CD4-positive, alpha-beta T cell (primary cell): ENCODE results near the gene SLC7A4. TPM values are rescaled to one million over a fixed set of nuclear protein-coding genes. Genes with fewer than 3 reads are reported as not detected.

Experiments used
- ATAC-seq: fragments of 200-7000 bp; cut with Tn5 transposase; one replicate; pipeline ENCODE4 v1.10.0; 2022; ENCODE audit warnings: mild to moderate bottlenecking; ENCODE audit not compliant: poor library complexity
- CTCF ChIA-PET: fragments of 350-600 bp; sonication (Branson Sonifier 250); formaldehyde crosslinking; loops from one replicate; lab custom pipeline; 2021; ENCODE audit warnings: antibody characterized with exemption, inconsistent platforms; lab: Charles Lee
- POLR2A ChIA-PET: fragments of 350-600 bp; sonication (Branson Sonifier 250); formaldehyde crosslinking; loops from one replicate; lab custom pipeline; 2021; ENCODE audit warnings: antibody characterized with exemption, inconsistent platforms; lab: Charles Lee
- DNase-seq, 14 experiments: peaks; one replicate each; pipeline ENCODE4 v3.0.0-alpha.2; 2013 to 2020; ENCODE audit warnings: mixed read lengths in 2 of 14
- H3K27ac ChIP-seq, 2 donors: one replicate each; pipeline versions ENCODE4 v1.5.1 to v1.7.0; 2013; ENCODE audit warnings: low read length in 2 of 2, low read depth in 1 of 2, mild to moderate bottlenecking in 1 of 2
- H3K27me3 ChIP-seq, 2 experiments: 1 replicate in 1 of 2; 2 replicates in 1 of 2; pipeline versions ENCODE4 v1.6.1 to v1.7.0; 2013; ENCODE audit warnings: low read length in 2 of 2, control low read depth in 1 of 2, mild to moderate bottlenecking in 1 of 2, moderate library complexity in 1 of 2; ENCODE audit not compliant: insufficient read depth in 2 of 2, control insufficient read depth in 1 of 2
- H3K36me3 ChIP-seq: one replicate; pipeline ENCODE4 v1.6.1; 2013; ENCODE audit warnings: low read length, control low read depth; ENCODE audit not compliant: insufficient read depth
- H3K4me1 ChIP-seq: one replicate; pipeline ENCODE4 v1.6.1; 2013; ENCODE audit warnings: low read length, control low read depth; ENCODE audit not compliant: insufficient read depth
- H3K4me3 ChIP-seq: one replicate; pipeline ENCODE4 v1.5.1; 2013; ENCODE audit warnings: mild to moderate bottlenecking, low read length, moderate library complexity
- H3K9me3 ChIP-seq, 2 experiments: 1 replicate in 1 of 2; 2 replicates in 1 of 2; pipeline versions ENCODE4 v1.6.1 to v1.7.0; 2013; ENCODE audit warnings: low read length in 2 of 2, mild to moderate bottlenecking in 2 of 2, control low read depth in 1 of 2, moderate library complexity in 1 of 2; ENCODE audit not compliant: control insufficient read depth in 1 of 2, insufficient read depth in 1 of 2
- H3K27ac Mint-ChIP-seq: one replicate; pipeline ENCODE4 v1.8.0; 2020; ENCODE audit warnings: mixed read lengths
- H3K27me3 Mint-ChIP-seq: one replicate; pipeline ENCODE4 v1.8.0; 2021; ENCODE audit warnings: mixed read lengths
- H3K36me3 Mint-ChIP-seq: one replicate; pipeline ENCODE4 v1.8.0; 2021; ENCODE audit warnings: low read depth, mixed read lengths
- H3K4me1 Mint-ChIP-seq: one replicate; pipeline ENCODE4 v1.8.0; 2021; ENCODE audit warnings: low read depth, mixed read lengths
- H3K4me3 Mint-ChIP-seq: one replicate; pipeline ENCODE4 v1.8.0; 2020; ENCODE audit warnings: mild to moderate bottlenecking, mixed read lengths
- H3K9me3 Mint-ChIP-seq: one replicate; pipeline ENCODE4 v1.8.0; 2020; ENCODE audit warnings: mixed read lengths
- CTCF ChIP-seq: fragments of 200-600 bp; IDR thresholded peaks from one replicate; pipeline ENCODE4 v1.8.0; 2022; ENCODE audit warnings: antibody characterized with exemption, mild to moderate bottlenecking
- intact Hi-C, 2 experiments: fragments of 100-400 bp; cut with DNase I in 1 of 2; cut with micrococcal nuclease in 1 of 2; formaldehyde crosslinking; loops; one replicate each; pipeline versions ENCODE4 v1.15.1 to v1.9.0; 2023 to 2025; cut with DNase I, micrococcal nuclease
- total RNA-seq, 174 experiments: library from RNA in 2 of 174; stranded (reverse) in 2 of 174; gene quantifications; one replicate each; pipeline ENCODE4 v1.2.3 and lab custom pipeline; 2021 to 2026

The SLC7A4 gene
- total RNA-seq, 2 experiments from 2014 or later, result not detected

DNA sequence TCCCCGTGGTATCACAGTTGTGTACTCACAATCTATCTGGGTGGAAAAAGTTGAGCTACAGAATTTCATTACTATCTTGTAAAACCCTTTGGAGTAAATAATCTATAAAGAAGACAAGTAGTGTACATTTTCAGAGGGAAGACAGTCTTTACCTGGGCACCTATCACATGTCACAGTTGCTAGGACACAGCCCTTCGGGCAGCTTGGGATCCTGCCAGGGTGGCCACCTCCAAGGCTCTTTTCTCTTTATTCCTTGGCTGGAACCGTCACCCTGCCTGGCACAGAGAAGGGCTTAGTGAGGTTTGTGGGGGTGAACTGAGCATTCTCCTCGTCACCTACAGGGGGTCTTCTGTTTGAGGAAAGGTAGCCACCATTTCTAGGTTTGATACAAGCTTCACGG, 37.0 kb upstream of the SLC7A4 start:
- TF ChIP-seq CTCF, result no peak
- H3K36me3 Mint-ChIP-seq, result no peaks in the 10 kb centered on the region
- no peak overlapping the region for H3K4me3 ChIP-seq
- ATAC-seq (no peak), DNase-seq (no peak)
- ChIA-PET POLR2A (no interaction called here), CTCF (no interaction called here)
- no peak overlapping the region for H3K4me3 Mint-ChIP-seq
- no peak overlapping the region for H3K27ac ChIP-seq
- no peaks in the 10 kb centered on the region for H3K27me3 ChIP-seq
- peaks cover 0 to 7% of the 10 kb centered on the region in 2 experiments for H3K9me3 ChIP-seq
- H3K9me3 Mint-ChIP-seq, result no peaks in the 10 kb centered on the region
- H3K27me3 Mint-ChIP-seq, result peaks cover 4% of the 10 kb centered on the region
- H3K4me1 ChIP-seq, result no peaks in the 10 kb centered on the region
- no peaks in the 10 kb centered on the region for H3K36me3 ChIP-seq
- H3K27ac Mint-ChIP-seq, result no peak overlapping the region
- no peaks in the 10 kb centered on the region for H3K4me1 Mint-ChIP-seq
- intact Hi-C loops, result no loop called here

- no peak for TF ChIP-seq CTCF
- Histone ChIP-seq H3K4me3 (no peak overlapping the region), H3K27me3 (no peaks in the 10 kb centered on the region), H3K36me3 (no peaks in the 10 kb centered on the region), H3K9me3 (peaks cover 0 to 7% of the 10 kb centered on the region in 2 experiments), H3K27ac (no peak overlapping the region), H3K4me1 (no peaks in the 10 kb centered on the region)
- H3K4me3 Mint-ChIP-seq, result no peak overlapping the region
- CTCF ChIA-PET, result no interaction called here
- H3K27me3 Mint-ChIP-seq, result peaks cover 4% of the 10 kb centered on the region
- ATAC-seq (no peak), DNase-seq (no peak)
- H3K27ac Mint-ChIP-seq, result no peak overlapping the region
- intact Hi-C loops, result no loop called here
- no peaks in the 10 kb centered on the region for H3K9me3 Mint-ChIP-seq
- no peaks in the 10 kb centered on the region for H3K36me3 Mint-ChIP-seq
- H3K4me1 Mint-ChIP-seq, result no peaks in the 10 kb centered on the region
- POLR2A ChIA-PET, result no interaction called here
Observed at GRCh38 chr22:21068681-21069276, 36.4 kb upstream of the SLC7A4 start.

- intact Hi-C loops, result no loop called here
- H3K4me1 ChIP-seq, result no peaks in the 10 kb centered on the region
- peaks cover 4% of the 10 kb centered on the region for H3K27me3 Mint-ChIP-seq
- H3K4me3 ChIP-seq, result no peak overlapping the region
- no peak overlapping the region for H3K27ac ChIP-seq
- no peak for TF ChIP-seq CTCF
- H3K36me3 Mint-ChIP-seq, result no peaks in the 10 kb centered on the region
- no peaks in the 10 kb centered on the region for H3K4me1 Mint-ChIP-seq
- no peak for ATAC-seq
- H3K27me3 ChIP-seq, result no peaks in the 10 kb centered on the region
- no peak for DNase-seq
- no peak overlapping the region for H3K27ac Mint-ChIP-seq
- H3K36me3 ChIP-seq, result no peaks in the 10 kb centered on the region
- ChIA-PET CTCF (no interaction called here), POLR2A (no interaction called here)
- H3K9me3 ChIP-seq, result peaks cover 0 to 7% of the 10 kb centered on the region in 2 experiments
- no peak overlapping the region for H3K4me3 Mint-ChIP-seq
- H3K9me3 Mint-ChIP-seq, result no peaks in the 10 kb centered on the region
Observed at GRCh38 chr22:21067901-21068680, 35.7 kb upstream of the SLC7A4 start.
